Glutamatergic neuron (in vitro differentiated cells): ENCODE results near the gene WDR88. TPM values are rescaled to one million over a fixed set of nuclear protein-coding genes. Genes with fewer than 3 reads are reported as not detected.
A peak's percentile ranks its signal among the peaks of the same experiment; 100 is the strongest.
"Not testable (repeated sequence)": the region's sequence is repeated elsewhere in the genome, so short reads cannot be mapped to it uniquely, and the experiment has no call there.

Experiments
- DNase-seq: peaks from one replicate; pipeline ENCODE4 v3.0.0; 2022
- H3K27ac Mint-ChIP-seq: one replicate; pipeline ENCODE4 v1.8.0; 2020; ENCODE audit warnings: mild to moderate bottlenecking, mixed read lengths, inconsistent platforms; ENCODE audit not compliant: unreplicated experiment
- H3K27me3 Mint-ChIP-seq: one replicate; pipeline ENCODE4 v1.8.0; 2020; ENCODE audit warnings: mild to moderate bottlenecking, moderate library complexity, mixed read lengths, inconsistent platforms; ENCODE audit not compliant: unreplicated experiment
- H3K36me3 Mint-ChIP-seq: one replicate; pipeline ENCODE4 v1.8.0; 2020; ENCODE audit warnings: mild to moderate bottlenecking, mixed read lengths, inconsistent platforms; ENCODE audit not compliant: unreplicated experiment
- H3K4me1 Mint-ChIP-seq: one replicate; pipeline ENCODE4 v1.8.0; 2020; ENCODE audit warnings: mild to moderate bottlenecking, low read depth, mixed read lengths, inconsistent platforms; ENCODE audit not compliant: unreplicated experiment
- H3K4me3 Mint-ChIP-seq: one replicate; pipeline ENCODE4 v1.8.0; 2020; ENCODE audit warnings: mild to moderate bottlenecking, mixed read lengths, inconsistent platforms; ENCODE audit not compliant: unreplicated experiment
- H3K9me3 Mint-ChIP-seq: one replicate; pipeline ENCODE4 v1.8.0; 2020; ENCODE audit warnings: mild to moderate bottlenecking, moderate library complexity, mixed read lengths, inconsistent platforms; ENCODE audit not compliant: unreplicated experiment
- CTCF ChIP-seq: fragments of 200-600 bp; sonication (generic); IDR thresholded peaks from one replicate; pipeline ENCODE4 v1.5.0; 2021; ENCODE audit not compliant: partially characterized antibody, unreplicated experiment
- total RNA-seq: library from RNA; stranded (reverse); fragmentation: NEBNext Ultra II Directional; extraction: Animal tissue kit (Norgen Biotek cat#: 25700); gene quantifications from one replicate; pipeline ENCODE4 v1.2.1, GENCODE V29; 2021; ENCODE audit not compliant: unreplicated experiment

The WDR88 gene
- total RNA-seq, 1 donor from 2014 or later = not detected

- Mint-ChIP-seq H3K27me3 (no peaks in the 10 kb centered on the region), H3K9me3 (no peaks in the 10 kb centered on the region), H3K27ac (no peak overlapping the region), H3K36me3 (no peaks in the 10 kb centered on the region), H3K4me1 (no peaks in the 10 kb centered on the region), H3K4me3 (no peak overlapping the region)
- no peak for TF ChIP-seq CTCF
- no peak for DNase-seq
Measured at GRCh38 chr19:33114312-33114711, 17.6 kb upstream of the WDR88 start.

GRCh38 chr19:33117501-33117900 is 14.4 kb upstream of the WDR88 start:
- H3K4me3 Mint-ChIP-seq = no peak overlapping the region
- no peaks in the 10 kb centered on the region for H3K36me3 Mint-ChIP-seq
- H3K4me1 Mint-ChIP-seq = no peaks in the 10 kb centered on the region
- no peak overlapping the region for H3K27ac Mint-ChIP-seq
- TF ChIP-seq CTCF = no peak
- H3K9me3 Mint-ChIP-seq = no peaks in the 10 kb centered on the region
- H3K27me3 Mint-ChIP-seq = no peaks in the 10 kb centered on the region
- no peak for DNase-seq

- Mint-ChIP-seq H3K4me1 (no peaks in the 10 kb centered on the region), H3K4me3 (no peak overlapping the region), H3K9me3 (no peaks in the 10 kb centered on the region), H3K27me3 (no peaks in the 10 kb centered on the region), H3K36me3 (no peaks in the 10 kb centered on the region), H3K27ac (no peak overlapping the region)
- no peak for DNase-seq
- no peak for TF ChIP-seq CTCF
Measured at GRCh38 chr19:33118643-33119042, 13.3 kb upstream of the WDR88 start.

- Mint-ChIP-seq H3K4me1 (no peaks in the 10 kb centered on the region), H3K36me3 (no peaks in the 10 kb centered on the region), H3K27me3 (no peaks in the 10 kb centered on the region), H3K4me3 (no peak overlapping the region), H3K9me3 (no peaks in the 10 kb centered on the region), H3K27ac (no peak overlapping the region)
- no peak for DNase-seq
- no peak for TF ChIP-seq CTCF
Measured at GRCh38 chr19:33124207-33125098, 7.5 kb upstream of the WDR88 start.

GRCh38 chr19:33125929-33126388 is 6.0 kb upstream of the WDR88 start:
- peak; percentile 58 for DNase-seq
- peak; percentile 87 for TF ChIP-seq CTCF
- no peak overlapping the region for H3K27ac Mint-ChIP-seq
- no peaks in the 10 kb centered on the region for H3K36me3 Mint-ChIP-seq
- no peaks in the 10 kb centered on the region for H3K4me1 Mint-ChIP-seq
- peaks cover 2% of the 10 kb centered on the region for H3K27me3 Mint-ChIP-seq
- H3K4me3 Mint-ChIP-seq = no peak overlapping the region
- H3K9me3 Mint-ChIP-seq = no peaks in the 10 kb centered on the region

GRCh38 chr19:33126712-33127111 is 5.2 kb upstream of the WDR88 start:
- H3K27me3 Mint-ChIP-seq, H3K9me3 Mint-ChIP-seq, H3K27ac Mint-ChIP-seq, DNase-seq, H3K4me3 Mint-ChIP-seq, H3K4me1 Mint-ChIP-seq, H3K36me3 Mint-ChIP-seq: not testable (repeated sequence)
